ENCODE results near the gene B3GAT1.

DNA sequence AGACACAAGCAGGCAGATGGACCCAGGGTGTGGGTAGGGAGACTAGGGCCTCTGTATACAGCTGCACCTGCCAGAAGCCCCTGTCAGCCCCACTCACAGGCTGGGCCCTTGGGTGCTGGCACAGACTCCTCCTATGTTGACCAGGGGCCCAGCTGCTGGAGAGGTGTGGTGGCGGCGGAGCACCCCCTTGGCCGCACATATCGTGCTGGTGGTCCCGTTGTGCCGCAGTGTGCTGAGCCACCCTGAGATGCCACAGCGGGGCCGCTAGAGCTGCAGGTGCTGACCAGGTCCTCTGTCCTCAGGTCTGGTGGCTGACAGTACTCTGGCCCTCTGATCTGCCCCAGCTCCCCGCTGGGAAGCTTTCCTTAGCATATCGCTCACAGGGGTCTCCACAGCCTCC is 30.2 kb upstream of the B3GAT1 start:
- TF ChIP-seq EZH2 (IDR thresholded peaks at IDR 0.05; ENCODE audit: borderline replicate concordance, low read depth, low read length, poor library complexity, severe bottlenecking) = no peak
- TF ChIP-seq, protein P1, sequence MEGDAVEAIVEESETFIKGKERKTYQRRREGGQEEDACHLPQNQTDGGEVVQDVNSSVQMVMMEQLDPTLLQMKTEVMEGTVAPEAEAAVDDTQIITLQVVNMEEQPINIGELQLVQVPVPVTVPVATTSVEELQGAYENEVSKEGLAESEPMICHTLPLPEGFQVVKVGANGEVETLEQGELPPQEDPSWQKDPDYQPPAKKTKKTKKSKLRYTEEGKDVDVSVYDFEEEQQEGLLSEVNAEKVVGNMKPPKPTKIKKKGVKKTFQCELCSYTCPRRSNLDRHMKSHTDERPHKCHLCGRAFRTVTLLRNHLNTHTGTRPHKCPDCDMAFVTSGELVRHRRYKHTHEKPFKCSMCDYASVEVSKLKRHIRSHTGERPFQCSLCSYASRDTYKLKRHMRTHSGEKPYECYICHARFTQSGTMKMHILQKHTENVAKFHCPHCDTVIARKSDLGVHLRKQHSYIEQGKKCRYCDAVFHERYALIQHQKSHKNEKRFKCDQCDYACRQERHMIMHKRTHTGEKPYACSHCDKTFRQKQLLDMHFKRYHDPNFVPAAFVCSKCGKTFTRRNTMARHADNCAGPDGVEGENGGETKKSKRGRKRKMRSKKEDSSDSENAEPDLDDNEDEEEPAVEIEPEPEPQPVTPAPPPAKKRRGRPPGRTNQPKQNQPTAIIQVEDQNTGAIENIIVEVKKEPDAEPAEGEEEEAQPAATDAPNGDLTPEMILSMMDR (conservative IDR thresholded peaks at IDR 0.05; ENCODE audit: low read depth, low read length) = no peak

All from A673 (cell line).